Hematopoietic multipotent progenitor cell treated with erythropoietin and hydrocortisone succinate and interleukin-3 and kit ligand, for 15 days (in vitro differentiated cells): ENCODE results near the gene PSMB1.
"Not testable (repeated sequence)": the region's sequence is repeated elsewhere in the genome, so short reads cannot be mapped to it uniquely, and the experiment has no call there.

ENCODE experiments used
- DNase-seq: peaks from one replicate; pipeline ENCODE4 v3.0.0-alpha.2; 2015; ENCODE audit warnings: low spot score

Gene PSMB1

DNA sequence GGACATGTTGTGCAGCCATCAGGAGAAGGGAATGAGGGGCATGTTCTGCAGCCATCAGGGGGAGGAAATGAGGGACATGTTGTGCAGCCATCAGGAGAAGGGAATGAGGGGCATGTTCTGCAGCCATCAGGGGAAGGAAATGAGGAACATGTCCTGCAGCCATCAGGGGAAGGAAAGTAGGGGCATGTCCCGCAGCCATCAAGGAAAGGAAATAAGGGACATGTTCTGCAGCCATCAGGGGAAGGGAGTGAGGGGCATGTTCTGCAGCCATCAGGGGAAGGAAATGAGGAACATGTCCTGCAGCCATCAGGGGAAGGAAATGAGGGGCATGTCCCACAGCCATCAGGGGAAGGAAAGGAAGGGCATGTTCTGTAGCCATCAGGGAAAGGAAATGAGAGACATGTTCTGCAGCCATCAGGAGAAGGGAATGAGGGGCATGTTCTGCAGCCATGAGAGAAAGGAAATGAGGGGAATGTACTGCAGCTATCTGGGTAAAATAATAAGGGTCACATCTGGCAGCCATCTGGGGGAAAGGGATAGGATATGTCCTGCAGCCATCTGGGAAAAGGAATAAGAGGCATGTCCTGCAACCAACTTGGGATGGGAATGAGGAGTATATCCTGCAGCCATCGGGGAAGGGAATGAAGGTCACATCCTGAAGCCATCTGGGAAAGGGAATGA is 50.2 kb downstream of the PSMB1 start:
- DNase-seq = not testable (repeated sequence)

DNA sequence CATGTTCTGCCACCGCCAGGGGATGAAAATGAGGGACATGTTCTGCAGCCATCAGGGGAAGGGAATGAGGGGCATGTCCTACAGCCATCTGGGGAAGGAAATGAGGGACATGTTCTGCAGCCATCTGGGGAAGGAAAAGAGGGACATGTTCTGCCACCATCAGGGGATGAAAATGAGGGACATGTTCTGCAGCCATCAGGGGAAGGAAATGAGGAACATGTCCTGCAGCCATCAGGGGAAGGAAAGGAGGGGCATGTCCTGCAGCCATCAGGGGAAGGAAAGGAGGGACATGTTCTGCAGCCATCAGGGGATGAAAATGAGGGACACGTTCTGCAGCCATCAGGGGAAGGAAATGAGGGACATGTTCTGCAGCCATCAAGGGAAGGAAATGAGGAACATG is 50.8 kb downstream of the PSMB1 start:
- DNase-seq = not testable (repeated sequence)

DNA sequence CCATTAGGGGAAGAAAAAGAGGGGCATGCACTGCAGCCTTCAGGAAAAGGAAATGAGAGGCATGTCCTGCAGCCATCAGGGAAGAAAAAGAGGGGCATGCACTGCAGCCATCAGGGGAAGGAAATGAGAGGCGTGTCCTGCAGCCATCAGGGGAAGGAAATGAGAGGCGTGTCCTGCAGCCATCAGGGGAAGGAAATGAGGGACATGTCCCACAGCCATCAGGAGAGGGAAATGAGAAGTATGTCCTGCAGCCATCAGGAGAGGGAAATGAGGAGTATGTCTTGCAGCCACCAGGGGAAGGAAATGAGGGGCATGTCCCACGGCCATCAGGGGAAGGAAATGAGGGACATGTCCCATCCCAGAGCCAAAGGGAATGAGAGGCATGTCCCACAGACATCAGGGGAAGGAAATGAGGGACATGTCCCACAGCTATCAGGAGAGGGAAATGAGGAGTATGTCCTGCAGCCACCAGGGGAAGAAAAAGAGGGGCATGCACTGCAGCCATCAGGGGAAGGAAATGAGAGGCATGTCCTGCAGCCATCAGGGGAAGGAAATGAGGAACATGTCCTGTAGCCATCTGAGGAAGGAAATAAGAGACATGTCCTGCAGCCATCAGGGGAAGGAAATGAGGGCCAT is 52.0 kb downstream of the PSMB1 start:
- DNase-seq = no peak

DNA sequence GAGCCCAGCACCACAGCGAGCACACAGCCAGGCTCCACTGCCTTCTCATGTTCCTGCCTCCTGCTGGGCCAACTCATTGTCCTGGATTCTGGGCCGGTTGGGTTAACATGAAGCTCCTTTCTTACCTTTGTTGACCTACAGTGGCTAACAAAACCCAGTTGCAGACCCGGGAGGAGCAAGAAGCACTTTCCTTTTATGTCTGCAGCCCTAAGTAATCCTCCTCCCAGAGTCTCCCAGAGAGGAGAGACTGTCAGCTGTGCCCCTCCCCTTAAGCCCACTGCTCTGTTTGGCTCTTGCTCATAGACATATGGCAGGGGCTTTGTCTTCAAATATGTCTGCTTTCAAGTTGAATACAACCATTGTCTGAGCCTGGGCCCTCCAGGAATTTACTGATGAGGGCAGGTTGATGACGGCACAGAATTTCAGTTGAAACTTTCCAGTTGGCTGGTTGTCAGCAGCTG is 55.2 kb downstream of the PSMB1 start:
- no peak for DNase-seq

DNA sequence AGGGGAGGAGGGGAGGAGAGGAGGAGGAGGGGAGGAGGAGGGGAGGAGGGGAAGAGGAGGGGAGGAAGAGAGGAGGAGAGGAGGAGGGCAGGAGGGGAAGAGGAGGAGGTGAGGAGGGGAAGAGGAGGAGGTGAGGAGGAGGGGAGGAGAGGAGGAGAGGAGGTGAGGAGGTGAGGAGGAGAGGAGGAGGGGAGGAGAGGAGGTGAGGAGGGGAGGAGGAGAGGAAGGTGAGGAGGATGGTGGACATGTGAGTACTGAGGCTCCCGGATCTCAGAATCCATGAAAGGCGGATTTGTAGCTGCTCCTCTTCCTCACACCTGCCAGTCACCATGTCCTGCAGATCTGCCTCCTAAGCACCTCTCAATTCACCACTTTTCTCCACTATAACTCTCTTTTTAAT is 59.8 kb downstream of the PSMB1 start:
- DNase-seq = no peak

DNA sequence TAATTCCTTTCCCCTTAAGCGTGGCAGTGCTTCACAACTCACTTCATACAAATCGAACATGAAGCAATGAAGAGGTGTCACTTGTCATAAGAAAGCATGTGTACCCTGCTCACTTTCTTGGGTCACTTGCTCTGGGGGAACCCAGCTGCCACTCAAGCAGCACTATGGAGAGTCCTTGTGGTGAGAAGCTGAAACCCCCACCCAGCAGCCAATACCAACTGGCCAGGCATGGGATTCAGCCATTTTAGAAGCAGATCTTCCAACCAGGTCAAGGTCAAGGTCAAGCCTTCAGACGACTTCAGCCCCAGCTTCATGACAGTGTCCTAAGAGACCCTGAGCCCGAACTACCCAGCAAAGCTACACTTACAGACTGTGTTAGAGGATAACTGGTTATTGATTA is 62.8 kb downstream of the PSMB1 start:
- no peak for DNase-seq

DNA sequence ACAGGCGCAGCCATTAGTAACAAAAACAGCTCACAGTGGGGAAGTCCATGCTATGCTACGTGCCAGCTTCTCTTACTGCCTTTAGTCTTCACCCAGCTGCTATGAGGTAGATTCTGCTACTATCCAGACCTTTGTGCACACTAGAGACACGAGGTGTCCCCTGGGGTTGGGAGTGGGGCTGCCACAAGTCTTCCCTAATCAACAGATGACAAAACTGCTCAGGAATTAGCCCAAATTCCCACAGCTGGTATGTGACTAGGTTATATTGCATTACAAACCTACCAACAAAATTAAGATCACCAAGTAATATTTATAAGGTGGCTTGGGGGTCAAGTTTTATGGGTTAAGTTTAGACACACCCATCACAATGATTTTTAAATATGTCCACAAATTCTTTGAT is 63.3 kb downstream of the PSMB1 start:
- DNase-seq = no peak

DNA sequence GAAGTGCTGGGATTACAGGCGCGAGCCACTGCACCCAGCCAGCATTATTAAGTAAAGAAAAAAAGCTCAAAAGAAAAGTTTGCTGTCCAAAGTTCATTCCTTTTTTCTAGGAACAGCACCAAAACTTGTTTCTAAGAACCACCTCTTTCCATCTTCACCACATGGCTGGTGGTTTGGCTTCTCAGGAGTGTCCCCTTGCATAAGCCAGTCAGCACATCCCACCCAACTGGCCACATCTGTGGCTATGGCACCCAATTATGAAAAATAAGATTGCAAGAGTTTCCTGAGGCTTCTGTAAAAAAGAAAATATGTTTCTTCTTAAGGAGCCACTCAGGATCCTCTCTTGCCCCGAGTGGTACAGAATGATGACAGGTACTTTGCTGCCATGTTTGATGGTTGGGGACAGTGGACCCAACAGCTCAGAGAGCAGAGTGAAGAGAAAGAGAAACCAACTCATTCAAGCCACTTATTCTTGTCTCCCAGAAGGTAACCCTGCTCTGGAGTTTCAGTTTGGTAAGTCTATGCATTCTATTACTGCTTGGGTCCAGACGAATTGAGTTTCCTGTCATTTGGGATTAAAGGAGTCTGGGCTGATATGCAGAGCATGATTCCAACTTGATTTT is 65.3 kb downstream of the PSMB1 start:
- DNase-seq = no peak

DNA sequence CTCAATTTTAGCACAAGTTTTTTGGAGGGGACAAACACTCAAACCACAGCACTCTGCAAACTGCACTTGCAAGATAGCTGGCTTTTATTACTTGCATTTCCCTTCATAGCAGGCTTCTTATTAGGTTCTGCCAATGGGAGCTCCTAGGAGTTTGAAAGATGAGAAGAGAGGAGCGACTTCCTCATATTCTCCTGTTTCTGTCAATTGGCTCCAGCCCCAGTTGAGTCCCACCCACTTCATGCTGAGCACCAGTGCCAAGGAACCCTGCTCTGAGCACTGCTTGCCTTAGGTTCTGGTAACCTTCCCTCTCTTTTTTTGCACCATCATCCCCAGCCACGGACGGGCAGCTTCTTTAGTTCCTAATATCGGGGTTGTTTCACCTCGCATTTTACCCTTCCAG is 67.9 kb downstream of the PSMB1 start:
- DNase-seq = no peak
